Midbrain (tissue), 1 donor: ENCODE results near the gene ADAMTS12.
"Not testable (repeated sequence)": the region's sequence is repeated elsewhere in the genome, so short reads cannot be mapped to it uniquely, and the experiment has no call there.

Experiments used
- DNase-seq: peaks from one replicate; lab custom pipeline; 2025; lab: John Stamatoyannopoulos, UW

The ADAMTS12 gene

DNA sequence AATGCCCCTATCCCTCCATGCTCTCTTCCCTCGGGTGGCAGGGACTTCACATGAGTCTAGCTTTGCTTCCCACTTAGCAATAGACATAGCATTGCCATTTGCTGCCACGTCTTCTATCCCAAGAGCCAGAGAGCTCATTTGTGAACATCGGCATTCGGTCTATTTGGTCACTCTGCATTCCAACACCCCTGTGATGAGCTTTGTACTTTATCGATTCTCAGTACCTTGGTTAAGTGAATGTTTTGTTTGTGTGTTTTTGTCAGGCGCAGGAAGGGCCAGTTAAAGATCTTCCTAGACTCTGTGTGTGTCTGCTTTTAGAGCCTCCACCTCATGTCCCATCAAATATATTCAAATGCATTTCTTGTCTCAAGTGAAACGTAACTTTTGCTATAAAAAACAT lies 309.4 kb downstream of the ADAMTS12 start:
- DNase-seq = no peak

DNA sequence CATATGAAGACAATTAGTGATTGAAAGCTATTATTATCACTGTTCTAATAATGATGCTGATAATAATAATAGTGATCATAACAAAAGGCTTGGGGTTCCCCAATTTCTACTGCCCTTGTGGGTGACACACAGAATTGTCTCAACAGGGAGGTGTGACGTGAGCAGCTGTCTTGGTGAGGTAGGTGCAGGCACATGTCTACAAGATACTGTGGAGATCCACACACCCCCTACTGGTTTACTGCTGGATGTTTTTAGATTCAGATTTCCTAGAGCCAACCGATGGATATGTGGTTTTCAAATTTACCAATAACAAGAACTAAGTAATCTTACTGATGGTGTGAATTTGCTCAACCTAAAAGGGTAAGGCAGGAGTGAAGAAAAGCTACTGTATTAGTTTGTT lies 312.0 kb downstream of the ADAMTS12 start:
- DNase-seq = no peak

DNA sequence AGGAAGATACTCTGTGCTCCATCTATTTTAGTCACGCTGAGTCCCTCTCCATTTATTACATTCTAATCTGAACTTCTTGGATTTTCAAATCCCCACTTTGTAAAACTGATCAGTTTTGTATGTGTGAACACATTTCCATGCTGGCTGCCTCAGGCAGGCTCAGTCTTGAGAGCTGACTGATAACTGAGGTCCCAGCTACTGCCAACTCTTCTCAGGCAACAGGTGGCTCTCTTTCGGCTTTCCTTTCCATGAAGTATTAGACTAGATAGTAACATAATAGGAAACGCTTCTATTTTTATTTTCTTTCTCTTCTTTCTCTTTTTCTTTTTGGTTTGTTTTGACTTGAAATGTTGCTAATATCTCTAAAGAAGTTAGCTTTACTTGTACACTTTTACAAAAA lies 312.6 kb downstream of the ADAMTS12 start:
- no peak for DNase-seq

DNA sequence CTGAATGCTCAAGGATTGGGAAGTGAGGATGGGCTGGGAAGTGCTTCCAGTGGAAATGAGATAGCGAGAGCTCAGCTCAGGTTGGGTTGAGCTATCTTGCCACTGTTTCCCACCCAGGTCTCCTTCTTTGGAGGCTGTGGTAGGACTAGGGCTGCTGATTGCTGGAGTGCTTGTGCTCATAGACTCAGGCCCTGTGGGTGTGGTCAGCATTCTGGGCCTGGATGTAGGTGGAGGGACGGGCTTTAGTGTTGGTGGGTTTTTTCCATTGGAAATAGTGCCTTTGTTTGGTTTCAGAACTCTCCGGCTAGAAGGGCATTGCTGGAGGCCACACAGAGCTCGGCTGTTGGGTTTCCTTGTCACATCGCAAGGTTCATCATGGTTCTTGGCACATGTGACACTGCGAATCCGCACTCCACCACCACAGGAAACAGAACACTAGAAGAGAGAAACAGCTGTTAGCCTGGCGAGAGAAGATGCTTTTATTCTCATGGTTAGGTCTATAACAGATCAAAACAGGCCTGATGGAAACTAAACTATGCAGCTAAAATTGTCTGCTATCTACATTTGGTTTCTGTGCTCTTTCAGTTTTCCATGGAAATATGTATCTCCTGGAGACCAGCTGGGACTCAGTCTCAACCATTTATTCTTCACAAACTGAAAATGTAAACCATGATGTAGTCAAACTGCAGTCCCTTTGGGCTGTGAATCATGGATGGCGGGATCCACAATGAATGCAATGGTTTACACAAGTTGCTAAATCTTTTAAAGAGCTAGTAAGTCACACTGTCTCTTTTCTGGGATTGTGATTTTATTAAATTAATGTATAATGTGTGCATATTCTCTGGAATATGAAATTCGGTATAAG lies 314.8 kb downstream of the ADAMTS12 start:
- DNase-seq = no peak

DNA sequence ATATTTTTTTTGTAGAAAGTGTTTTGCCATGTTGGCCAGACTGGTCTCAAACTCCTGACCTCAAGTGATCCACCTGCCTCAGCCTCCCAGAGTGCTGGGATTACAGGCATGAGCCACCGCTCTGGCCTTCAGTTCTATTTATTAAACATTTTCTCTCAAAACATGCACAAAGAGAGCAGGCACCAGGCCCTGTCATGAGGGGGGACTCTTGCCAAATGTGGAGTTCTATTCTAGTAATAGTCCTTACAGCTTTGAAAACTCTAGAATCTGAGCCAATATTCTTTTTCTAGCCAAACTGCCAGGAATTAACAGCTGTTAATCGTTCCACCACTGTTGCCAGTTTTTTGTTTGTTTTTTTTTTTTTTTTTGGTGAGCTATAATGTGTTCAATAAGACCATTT lies 326.5 kb downstream of the ADAMTS12 start:
- peak; percentile 35 for DNase-seq

DNA sequence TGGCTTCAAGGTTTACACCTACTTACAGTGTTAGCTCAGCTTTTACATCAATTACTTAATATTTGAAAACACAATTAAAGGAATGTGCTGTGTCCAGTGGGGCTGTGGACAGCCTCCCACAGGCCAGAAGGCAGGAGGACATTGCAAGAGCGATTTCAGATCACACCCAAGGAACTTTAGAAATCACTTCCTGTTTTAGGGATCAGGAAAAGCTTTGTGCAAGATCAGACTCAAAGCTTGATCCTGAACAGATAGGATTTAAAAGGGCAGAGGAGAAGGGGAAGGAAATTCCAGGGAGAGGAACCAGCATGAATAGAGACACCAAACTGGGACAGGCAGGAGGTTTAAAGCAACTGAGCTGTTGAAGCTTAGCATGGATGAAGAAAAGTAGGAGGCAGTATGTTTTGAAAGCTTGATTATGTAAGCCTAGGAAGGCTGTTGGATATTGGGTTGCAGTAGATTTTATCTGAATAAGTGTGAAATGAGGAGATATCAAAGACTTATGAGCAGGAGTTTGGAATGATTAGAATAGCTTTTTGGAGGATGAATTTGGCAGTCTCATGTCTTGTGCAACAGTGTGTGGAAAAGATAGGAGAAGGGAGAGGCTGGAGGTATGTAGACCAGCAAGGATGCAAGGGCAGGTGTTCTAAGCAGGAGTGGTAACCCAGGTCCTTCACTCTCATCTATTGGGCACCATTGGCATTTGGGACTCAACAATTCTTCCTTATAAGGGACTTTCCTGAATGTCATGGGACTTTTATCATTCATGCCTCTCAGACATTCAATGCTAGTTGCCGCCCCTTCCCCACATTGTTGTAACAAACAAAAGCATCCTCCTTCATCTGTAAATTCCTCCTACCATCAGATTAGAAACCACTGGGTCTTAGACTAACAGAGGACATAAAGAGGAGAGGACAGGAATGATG lies 327.5 kb downstream of the ADAMTS12 start:
- DNase-seq = no peak

DNA sequence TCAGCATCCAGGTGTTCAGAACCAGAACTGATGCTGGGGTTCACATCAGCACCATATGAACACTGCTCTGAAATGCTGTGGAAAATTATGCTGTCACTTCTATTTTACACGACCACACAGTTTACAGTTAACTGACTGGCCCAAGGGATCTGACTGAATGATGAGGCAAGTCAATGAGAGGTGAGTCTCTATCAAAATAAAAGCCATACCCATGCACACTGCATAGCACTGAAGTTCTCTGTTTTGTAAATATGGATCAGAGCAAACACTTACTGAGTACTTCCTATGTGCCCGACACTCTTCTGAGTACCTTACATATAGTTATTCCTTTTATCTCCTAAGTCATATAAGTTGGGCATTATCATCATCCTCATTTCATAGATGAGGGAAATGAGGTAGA lies 328.3 kb downstream of the ADAMTS12 start:
- DNase-seq = no peak

DNA sequence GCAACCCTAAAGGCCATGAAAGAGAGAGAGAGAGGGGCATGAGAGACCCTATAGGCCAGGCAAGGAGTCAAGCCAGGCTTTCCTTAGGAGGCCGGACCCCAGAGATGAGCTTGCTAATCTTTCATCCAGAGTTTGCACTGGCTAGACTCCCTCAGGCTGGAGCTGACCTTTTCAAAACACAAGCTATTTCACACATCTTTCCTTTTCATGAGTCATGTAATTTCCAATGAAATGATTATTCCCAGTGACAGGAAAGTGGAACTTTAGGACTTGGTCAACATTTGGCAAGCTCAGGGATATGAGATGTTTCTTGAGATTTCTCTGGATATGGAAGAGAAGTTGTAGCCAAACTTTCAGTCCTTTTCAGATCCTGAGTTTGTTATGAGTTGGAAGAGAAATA lies 333.3 kb downstream of the ADAMTS12 start:
- DNase-seq = no peak

DNA sequence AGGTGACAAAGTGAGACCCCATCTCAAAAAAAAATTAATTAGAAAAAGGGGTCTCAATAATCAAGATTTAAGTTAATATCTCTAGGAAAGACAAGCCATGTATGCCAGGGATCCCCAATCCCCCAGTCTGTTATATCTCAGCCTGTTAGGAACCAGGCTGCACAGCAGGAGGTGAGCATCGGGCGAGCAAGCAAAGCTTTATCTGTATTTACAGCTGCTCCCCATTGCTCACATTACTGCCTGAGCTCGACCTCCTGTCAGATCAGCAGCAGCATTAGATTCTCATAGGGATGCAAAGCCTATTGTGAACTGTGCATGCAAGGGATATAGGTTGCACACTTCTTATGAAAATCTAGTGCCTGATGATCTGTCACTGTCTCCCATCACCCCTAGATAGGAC lies 334.2 kb downstream of the ADAMTS12 start:
- no peak for DNase-seq

DNA sequence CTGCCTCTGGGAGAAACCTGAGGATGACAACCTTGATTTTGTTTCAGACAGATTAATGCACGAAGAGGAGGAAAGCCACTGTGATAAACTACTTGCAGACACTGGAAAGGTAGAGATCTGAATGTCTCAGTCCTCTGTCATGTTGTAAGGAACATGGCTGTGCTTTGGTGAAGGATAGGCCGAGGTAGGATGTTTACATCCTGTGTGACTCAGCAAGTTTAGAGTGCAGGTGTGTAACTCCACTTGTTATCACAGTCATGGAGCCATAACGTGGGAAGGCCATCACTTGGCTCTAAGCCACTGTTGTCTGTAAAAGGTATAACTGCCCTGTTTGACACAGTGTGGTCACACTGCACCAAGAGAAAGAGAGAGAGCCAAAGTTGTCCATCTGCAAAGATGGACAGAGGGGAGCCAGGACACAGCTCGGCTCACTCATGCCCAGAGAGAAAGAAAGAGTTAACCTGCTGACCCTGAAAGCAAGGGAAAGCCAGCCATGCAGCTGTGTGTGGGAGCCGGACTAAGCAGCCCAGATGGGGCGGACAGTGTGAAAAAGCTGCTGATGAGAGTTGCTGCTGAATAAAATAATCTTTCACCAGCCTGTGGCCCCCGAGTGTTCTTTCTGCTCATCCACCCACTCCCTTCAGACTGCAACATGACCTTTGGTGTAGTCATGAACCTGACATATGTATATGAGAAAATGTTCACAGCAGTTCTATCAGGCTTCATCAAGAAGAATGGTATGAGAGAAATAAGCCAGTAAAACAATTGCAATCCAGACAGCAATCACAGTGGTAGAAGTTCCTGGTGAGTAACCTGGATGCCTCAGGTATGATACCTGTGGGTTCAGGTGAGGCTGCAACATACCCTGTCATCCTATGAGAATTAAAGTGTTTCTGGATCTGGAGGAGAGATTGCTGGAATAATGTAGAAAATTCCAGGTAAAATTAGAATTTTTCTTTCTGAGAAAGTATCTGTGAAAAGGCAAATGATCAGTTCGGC lies 335.2 kb downstream of the ADAMTS12 start:
- DNase-seq = no peak

DNA sequence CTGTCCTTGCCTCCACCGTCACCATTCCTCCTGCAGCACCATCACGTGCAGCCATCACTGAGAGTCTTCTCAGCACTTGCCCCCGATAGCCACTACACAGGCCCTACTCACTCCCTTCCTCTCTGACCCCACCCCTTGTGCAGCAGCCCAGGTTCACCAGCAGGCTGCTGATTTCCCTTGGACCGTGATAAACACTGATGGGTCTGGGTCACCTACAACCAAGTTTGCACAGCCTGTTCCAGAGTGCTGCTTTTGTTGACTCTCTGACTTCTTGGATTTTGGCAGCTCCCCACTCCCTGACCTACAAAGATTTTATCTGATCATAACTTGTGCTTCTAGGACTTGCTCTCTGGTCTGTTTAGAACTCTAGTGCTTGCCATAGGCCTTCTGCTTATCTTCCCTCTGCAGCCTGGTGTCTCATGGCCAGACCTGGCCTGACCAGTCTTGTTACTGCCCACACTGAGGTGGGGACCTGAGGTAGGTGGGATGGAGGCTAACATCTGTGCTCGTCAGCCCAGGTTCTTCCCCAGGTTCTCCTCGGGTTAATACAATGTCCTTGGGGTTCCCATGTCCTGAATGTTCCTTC lies 341.7 kb downstream of the ADAMTS12 start:
- no peak for DNase-seq

DNA sequence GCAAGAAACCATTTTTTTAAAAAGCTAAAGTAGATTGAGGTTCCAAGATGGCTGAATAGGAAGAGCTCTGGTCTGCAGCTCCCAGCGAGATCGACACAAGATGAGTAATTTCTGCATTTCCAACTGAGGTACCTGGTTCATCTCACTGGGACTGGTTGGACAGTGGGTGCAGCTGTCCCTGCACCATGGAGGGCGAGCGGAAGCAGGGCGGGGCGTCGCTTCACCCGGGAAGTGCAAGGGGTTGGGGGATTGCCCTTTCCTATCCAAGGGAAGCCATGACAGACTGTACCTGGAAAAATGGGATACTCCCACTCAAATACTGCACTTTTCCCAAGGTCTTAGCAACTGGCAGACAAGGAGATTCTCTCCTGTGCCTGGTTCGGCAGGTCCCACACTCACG lies 352.0 kb downstream of the ADAMTS12 start:
- DNase-seq = not testable (repeated sequence)

DNA sequence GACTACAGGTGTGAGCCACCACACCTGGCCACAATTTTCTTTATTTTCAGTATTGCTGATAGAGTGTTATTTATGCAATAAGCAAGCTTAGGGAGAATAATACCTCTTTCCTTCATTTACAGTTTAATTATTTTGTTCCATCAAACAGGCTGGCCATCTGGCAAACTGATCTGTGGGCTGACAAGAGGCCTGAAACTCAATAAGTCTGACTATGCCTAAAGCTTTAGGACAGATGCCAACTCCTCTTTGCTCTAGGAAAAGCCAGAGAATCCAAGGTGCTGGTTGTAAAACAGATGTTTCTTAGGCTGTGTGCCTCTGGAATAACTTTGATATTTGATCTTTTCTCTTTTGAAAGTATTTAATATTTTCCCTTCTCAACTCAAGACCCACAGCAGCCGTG lies 352.6 kb downstream of the ADAMTS12 start:
- DNase-seq = no peak

DNA sequence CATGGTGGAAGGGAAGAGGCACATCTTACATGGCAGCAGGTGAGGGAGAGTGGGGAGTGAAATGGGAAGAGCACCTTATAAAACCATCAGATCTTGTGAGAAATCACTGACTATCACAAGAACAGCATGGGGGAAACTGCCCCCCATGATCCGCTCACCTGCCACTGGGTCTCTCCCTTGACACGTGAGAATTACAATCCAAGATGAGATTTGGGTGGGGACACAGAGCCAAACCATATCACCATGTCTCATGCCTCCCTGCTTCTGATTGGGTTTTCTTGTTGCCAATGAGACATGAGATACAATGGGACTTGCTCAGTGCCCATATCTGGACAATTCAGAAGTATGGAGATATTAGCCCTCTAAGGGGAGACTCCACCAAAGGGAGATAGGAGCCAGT lies 353.6 kb downstream of the ADAMTS12 start:
- DNase-seq = no peak

DNA sequence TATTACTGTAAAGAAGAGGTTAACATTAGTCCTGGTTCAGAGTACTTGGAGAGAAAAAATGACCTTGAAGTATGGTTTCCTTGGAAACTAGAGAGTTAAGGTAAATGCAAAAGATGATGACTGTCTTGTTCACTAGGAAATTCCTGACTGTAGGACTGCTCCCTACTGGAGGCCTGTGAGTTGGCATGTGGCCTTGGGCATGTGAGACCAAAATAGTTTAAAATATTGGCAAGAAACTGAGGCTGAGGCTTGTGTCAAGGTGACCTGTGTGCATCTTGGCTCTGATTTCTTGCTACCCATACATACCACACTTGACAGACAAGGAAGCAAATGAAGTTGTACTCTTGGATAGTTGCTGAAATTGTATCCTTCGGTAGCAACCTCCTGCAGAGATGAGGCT lies 354.6 kb downstream of the ADAMTS12 start:
- DNase-seq = no peak

DNA sequence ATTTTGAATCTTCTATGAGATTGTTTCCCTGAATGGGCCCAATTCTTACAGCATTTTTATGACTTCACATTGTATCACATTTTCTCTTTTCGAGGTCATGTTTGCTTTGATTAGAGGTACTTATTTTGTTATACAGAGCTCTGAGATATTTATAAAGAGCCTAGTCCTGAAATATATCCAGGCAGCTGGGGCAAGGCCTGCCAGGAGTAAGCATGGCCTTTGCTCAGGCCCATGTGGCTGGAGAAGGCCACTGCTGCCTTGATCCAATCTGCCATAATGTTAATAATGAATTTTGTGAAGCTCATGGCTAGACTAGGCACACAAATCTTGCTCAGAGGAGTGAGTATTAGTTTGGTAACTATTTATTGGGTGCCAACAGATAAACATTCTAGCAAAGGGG lies 355.0 kb downstream of the ADAMTS12 start:
- DNase-seq = no peak

DNA sequence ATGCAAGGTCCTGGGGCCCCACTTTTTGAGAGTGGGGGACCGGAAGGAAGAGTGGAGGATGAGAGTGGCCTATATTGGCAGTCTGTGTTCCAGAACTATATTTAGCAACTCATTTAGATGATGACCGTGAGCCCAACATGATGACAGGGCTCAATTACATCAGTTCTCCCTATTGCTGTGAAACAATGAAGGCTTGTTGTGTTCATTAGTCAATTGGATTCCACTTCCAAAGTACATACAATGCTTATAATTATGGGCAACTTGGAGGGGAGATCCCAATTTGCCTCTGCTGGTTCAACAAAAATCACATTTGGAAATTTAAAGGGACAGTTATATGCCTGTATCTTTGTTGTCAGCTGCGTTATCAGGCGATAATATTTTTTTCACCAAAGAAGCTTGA lies 360.0 kb downstream of the ADAMTS12 start:
- DNase-seq = peak; percentile 23

DNA sequence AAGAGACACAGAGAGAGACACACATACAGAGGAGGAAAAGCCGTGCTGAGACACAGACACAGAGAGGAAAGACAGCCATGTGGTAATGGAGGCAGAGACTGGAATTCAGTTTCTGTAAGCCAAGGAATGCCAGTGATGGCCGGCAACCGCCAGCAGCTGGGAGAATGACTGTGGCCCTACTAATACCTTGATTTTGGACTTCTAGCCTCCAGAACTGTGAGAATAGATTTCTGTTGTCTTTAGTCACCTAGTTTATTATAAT lies 360.8 kb downstream of the ADAMTS12 start:
- DNase-seq = no peak

DNA sequence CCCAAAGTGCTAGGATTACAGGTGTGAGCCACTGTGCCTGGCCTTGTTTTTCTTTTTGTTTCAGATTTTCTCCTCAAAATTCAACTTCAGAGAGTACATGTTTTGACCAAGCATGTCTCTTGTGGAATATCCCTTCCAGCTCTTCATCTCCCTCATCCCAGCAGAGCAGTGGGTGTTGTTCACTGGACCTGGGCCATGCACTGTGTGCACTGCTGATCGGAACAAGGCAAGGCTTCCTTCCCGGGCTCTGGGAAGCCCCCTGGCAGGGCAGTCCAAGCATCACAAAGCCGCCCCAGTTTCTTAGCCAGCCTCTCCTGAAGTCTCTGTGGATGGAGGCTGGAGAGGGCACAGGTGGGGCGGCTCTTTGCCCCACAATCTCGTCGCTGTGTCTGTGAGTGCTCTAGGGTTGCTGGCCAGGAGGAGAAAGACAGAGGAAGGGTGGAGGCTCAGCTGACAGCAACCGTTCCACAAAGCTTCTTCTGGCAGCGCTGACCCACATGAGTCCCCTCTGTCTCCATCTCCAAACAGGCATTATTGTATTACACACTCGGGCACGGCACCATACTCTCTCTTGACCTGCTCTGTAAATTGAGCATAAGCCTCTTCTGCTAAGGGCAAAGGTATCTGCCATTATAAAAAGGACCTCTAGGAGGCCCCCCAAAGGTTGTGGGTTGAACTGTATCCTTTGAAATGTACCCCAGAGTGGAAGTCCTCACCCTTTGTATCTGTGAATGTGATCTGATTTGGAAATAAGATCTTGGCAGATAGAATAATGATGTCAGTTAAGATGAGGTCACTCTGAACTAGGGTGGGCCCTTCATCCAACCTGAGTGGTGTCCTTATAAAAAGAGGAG lies 361.4 kb downstream of the ADAMTS12 start:
- DNase-seq = no peak

DNA sequence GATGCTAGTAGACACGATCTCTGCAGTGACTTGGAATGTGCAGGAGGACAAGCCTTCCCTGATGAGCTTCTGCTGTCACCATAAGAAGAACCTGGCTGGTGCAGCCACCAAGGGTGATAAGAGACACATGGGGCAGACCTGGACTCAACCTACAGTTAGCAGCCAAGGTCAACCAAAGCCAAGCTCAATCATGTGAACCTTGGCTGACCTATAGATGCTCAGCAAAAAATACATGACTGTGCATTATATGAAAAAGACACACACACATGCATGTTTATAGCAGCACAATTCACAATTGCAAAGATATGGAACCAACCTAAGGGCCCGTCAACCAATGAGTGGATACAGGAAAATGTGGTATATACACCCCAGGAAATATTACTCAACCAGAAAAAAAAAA lies 364.1 kb downstream of the ADAMTS12 start:
- DNase-seq = no peak

DNA sequence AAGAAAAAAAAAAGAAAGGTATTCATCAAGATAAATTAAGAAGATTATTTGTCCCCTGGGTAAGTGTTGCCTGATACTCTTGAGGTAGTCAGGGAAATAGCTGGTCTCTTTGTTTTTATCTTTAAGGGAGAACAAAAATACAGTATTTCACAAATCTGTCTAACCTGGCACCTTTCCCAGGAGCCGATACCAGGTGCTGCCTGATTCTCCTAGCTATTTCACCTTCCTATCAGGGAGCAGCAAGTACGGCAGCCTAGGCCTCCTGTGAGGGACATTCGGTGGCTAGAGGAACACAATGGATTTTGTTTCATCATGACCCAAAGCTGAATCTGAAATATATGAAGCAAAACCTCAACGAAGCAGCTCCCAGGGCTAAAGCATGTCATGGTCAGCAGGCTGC lies 365.0 kb downstream of the ADAMTS12 start:
- DNase-seq = no peak
